Activated B cell treated with CpG ODN at 0.5 μM for 24 hours (primary cell): ENCODE data around the gene SUN1. TPM values are rescaled to one million over a fixed set of nuclear protein-coding genes. Genes with fewer than 3 reads are reported as not detected.
A peak's percentile ranks its signal among the peaks of the same experiment; 100 is the strongest.

Experiments
- ATAC-seq: fragments of 200-7000 bp; cut with Tn5 transposase; one replicate; pipeline ENCODE4 v1.10.0; 2021; ENCODE audit warnings: low read depth, mild to moderate bottlenecking, moderate library complexity
- CTCF ChIA-PET: fragments of 350-600 bp; sonication (Branson Sonifier 250); formaldehyde crosslinking; loops from one replicate; lab custom pipeline; 2021; ENCODE audit warnings: antibody characterized with exemption; lab: Charles Lee
- POLR2A ChIA-PET: fragments of 350-600 bp; sonication (Branson Sonifier 250); formaldehyde crosslinking; loops from one replicate; lab custom pipeline; 2021; ENCODE audit warnings: antibody characterized with exemption; lab: Charles Lee
- DNase-seq: peaks from one replicate; pipeline ENCODE4 v3.0.0; 2022
- H3K27ac Mint-ChIP-seq: one replicate; pipeline ENCODE4 v1.8.0; 2020; ENCODE audit warnings: mixed read lengths
- H3K27me3 Mint-ChIP-seq: one replicate; pipeline ENCODE4 v1.8.0; 2021; ENCODE audit warnings: mixed read lengths
- H3K36me3 Mint-ChIP-seq: one replicate; pipeline ENCODE4 v1.8.0; 2021; ENCODE audit warnings: low read depth, mixed read lengths
- H3K4me1 Mint-ChIP-seq: one replicate; pipeline ENCODE4 v1.8.0; 2021; ENCODE audit warnings: mixed read lengths
- H3K4me3 Mint-ChIP-seq: one replicate; pipeline ENCODE4 v1.8.0; 2020; ENCODE audit warnings: mild to moderate bottlenecking, mixed read lengths
- H3K9me3 Mint-ChIP-seq: one replicate; pipeline ENCODE4 v1.8.0; 2020; ENCODE audit warnings: mixed read lengths
- intact Hi-C: fragments of 100-400 bp; cut with micrococcal nuclease; formaldehyde crosslinking; loops from one replicate; pipeline ENCODE4 v1.15.1; 2024
- total RNA-seq: library from RNA; stranded (reverse); gene quantifications from 2 replicates; pipeline ENCODE4 v1.2.3, GENCODE V29; 2022
- TF ChIP-seq, protein P1 (sequence below): fragments of 200-600 bp; IDR thresholded peaks from one replicate; pipeline ENCODE4 v1.8.0; 2022; ENCODE audit warnings: antibody characterized with exemption, mild to moderate bottlenecking

Gene SUN1
- total RNA-seq, 1 donor from 2014 or later = 119 TPM

GRCh38 chr7:887488-887820 lies 55.2 kb downstream of the SUN1 start:
- DNase-seq (no peak), ATAC-seq (no peak)
- ChIA-PET POLR2A (no interaction called here), CTCF (no interaction called here)
- Mint-ChIP-seq H3K36me3 (peaks cover 51% of the 10 kb centered on the region), H3K27ac (no peak overlapping the region), H3K9me3 (no peaks in the 10 kb centered on the region), H3K27me3 (no peaks in the 10 kb centered on the region), H3K4me1 (peaks cover 6% of the 10 kb centered on the region), H3K4me3 (no peak overlapping the region)
- intact Hi-C loops = no loop called here
- TF ChIP-seq, protein P1, sequence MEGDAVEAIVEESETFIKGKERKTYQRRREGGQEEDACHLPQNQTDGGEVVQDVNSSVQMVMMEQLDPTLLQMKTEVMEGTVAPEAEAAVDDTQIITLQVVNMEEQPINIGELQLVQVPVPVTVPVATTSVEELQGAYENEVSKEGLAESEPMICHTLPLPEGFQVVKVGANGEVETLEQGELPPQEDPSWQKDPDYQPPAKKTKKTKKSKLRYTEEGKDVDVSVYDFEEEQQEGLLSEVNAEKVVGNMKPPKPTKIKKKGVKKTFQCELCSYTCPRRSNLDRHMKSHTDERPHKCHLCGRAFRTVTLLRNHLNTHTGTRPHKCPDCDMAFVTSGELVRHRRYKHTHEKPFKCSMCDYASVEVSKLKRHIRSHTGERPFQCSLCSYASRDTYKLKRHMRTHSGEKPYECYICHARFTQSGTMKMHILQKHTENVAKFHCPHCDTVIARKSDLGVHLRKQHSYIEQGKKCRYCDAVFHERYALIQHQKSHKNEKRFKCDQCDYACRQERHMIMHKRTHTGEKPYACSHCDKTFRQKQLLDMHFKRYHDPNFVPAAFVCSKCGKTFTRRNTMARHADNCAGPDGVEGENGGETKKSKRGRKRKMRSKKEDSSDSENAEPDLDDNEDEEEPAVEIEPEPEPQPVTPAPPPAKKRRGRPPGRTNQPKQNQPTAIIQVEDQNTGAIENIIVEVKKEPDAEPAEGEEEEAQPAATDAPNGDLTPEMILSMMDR = no peak

GRCh38 chr7:888081-889024 lies 56.1 kb downstream of the SUN1 start:
- Mint-ChIP-seq H3K9me3 (no peaks in the 10 kb centered on the region), H3K36me3 (peaks cover 58% of the 10 kb centered on the region), H3K4me1 (peaks cover 6% of the 10 kb centered on the region), H3K27me3 (no peaks in the 10 kb centered on the region), H3K4me3 (no peak overlapping the region), H3K27ac (no peak overlapping the region)
- no peak for DNase-seq
- intact Hi-C loops = no loop called here
- ChIA-PET POLR2A (no interaction called here), CTCF (no interaction called here)
- TF ChIP-seq, protein P1 = no peak
- ATAC-seq = no peak

DNA sequence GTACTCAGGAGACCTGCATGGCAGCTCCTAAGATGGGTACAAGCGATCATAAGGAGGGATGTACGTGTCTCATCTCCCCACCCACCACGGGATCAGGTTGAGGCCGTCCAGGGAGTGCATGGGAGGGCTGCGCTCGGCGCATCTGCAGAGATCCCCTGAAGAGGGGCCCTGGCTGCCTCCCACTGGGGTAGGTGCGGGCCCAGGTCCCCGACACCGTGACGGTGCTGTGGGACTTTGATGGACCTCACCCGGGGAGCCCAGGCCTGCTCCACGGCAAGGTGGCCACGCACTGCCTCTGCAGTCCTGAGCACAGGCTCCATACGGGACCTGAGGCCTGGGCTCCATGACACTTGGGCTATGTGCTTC lies 56.7 kb downstream of the SUN1 start:
- H3K27me3 Mint-ChIP-seq = no peaks in the 10 kb centered on the region
- DNase-seq (no peak), ATAC-seq (no peak)
- ChIA-PET POLR2A (no interaction called here), CTCF (no interaction called here)
- H3K27ac Mint-ChIP-seq = no peak overlapping the region
- peaks cover 6% of the 10 kb centered on the region for H3K4me1 Mint-ChIP-seq
- intact Hi-C loops = no loop called here
- peaks cover 64% of the 10 kb centered on the region for H3K36me3 Mint-ChIP-seq
- no peaks in the 10 kb centered on the region for H3K9me3 Mint-ChIP-seq
- TF ChIP-seq, protein P1 = no peak
- no peak overlapping the region for H3K4me3 Mint-ChIP-seq

- intact Hi-C loops = no loop called here
- H3K4me1 Mint-ChIP-seq = peaks cover 6% of the 10 kb centered on the region
- H3K9me3 Mint-ChIP-seq = no peaks in the 10 kb centered on the region
- no peak overlapping the region for H3K4me3 Mint-ChIP-seq
- CTCF ChIA-PET = no interaction called here
- peaks cover 68% of the 10 kb centered on the region for H3K36me3 Mint-ChIP-seq
- POLR2A ChIA-PET = no interaction called here
- no peak overlapping the region for H3K27ac Mint-ChIP-seq
- ATAC-seq (no peak), DNase-seq (no peak)
- H3K27me3 Mint-ChIP-seq = no peaks in the 10 kb centered on the region
- TF ChIP-seq, protein P1 = no peak
Measured at GRCh38 chr7:889391-889790, 57.1 kb downstream of the SUN1 start.

GRCh38 chr7:890868-891267 lies 58.6 kb downstream of the SUN1 start:
- no peak for DNase-seq
- no peaks in the 10 kb centered on the region for H3K27me3 Mint-ChIP-seq
- no peaks in the 10 kb centered on the region for H3K4me1 Mint-ChIP-seq
- no peak for ATAC-seq
- CTCF ChIA-PET = no interaction called here
- H3K36me3 Mint-ChIP-seq = peaks cover 83% of the 10 kb centered on the region
- POLR2A ChIA-PET = no interaction called here
- H3K4me3 Mint-ChIP-seq = no peak overlapping the region
- intact Hi-C loops = no loop called here
- H3K9me3 Mint-ChIP-seq = no peaks in the 10 kb centered on the region
- TF ChIP-seq, protein P1 = no peak
- peak overlapping the region; percentile 18 for H3K27ac Mint-ChIP-seq
